ENCODE results near the gene C12orf75. TPM values are rescaled to one million over a fixed set of nuclear protein-coding genes. Genes with fewer than 3 reads are reported as not detected.
A peak's percentile ranks its signal among the peaks of the same experiment; 100 is the strongest.
"Not testable (repeated sequence)": the region's sequence is repeated elsewhere in the genome, so short reads cannot be mapped to it uniquely, and the experiment has no call there.

The C12orf75 gene
- polyA plus RNA-seq, 1 donor from 2014 or later: 38.5 TPM

DNA sequence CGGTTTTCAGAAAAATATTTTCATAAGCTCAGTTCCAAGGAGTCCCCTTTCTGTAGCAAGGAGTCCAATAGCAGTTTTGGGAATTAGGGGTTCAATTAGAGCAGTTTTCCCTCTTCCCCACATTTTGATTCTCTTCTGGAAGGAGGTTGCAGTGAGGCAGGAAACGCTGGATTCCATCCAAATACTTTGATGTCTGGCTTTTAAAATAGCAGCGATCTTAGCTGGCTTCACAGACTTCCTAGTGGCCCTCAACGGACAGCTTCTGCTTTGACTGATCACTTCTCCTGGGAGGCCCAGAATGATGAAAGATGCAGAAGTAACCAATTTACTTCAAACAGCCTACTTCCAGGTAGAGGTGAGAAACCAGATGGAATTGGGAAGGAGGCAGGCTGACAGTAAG, 63.1 kb downstream of the C12orf75 start:
- no peak overlapping the region for H3K27ac Mint-ChIP-seq
- H3K4me3 Mint-ChIP-seq: no peak overlapping the region
- H3K4me1 Mint-ChIP-seq: no peaks in the 10 kb centered on the region
- H3K27me3 Mint-ChIP-seq: peaks cover 3% of the 10 kb centered on the region
- H3K36me3 Mint-ChIP-seq: peaks cover 4% of the 10 kb centered on the region
- peaks cover 0 to 6% (median 4%) of the 10 kb centered on the region in 3 donors for H3K9me3 Mint-ChIP-seq

GRCh38 chr12:105396024-105396423, 65.5 kb downstream of the C12orf75 start:
- Mint-ChIP-seq H3K4me1 (no peaks in the 10 kb centered on the region), H3K27me3 (peaks cover 3% of the 10 kb centered on the region), H3K27ac (no peak overlapping the region), H3K36me3 (peaks cover 6% of the 10 kb centered on the region), H3K9me3 (peaks cover 0 to 9% (median 5%) of the 10 kb centered on the region in 3 donors), H3K4me3 (no peak overlapping the region)

DNA sequence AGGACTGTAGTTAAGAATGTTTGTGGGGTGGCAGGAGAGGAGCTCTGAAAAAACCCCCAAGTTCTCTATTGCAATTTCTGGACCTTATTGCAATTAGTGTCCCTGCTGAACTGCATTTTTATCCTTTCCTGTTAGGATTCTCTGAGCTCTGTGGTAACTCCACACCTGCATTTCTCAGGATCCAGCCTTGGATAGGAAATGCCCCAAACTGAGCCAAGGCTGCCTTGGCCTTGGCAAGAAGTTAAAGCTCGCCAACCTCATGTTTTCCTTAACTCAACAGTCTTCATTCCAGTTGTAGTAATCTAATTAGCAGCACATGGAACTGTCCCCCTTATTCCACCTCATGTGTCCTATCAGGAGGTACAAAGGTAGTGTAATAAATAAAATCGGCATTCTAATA, 66.5 kb downstream of the C12orf75 start:
- peaks cover 6% of the 10 kb centered on the region for H3K36me3 Mint-ChIP-seq
- H3K27ac Mint-ChIP-seq: no peak overlapping the region
- peaks cover 0 to 9% (median 5%) of the 10 kb centered on the region in 3 donors for H3K9me3 Mint-ChIP-seq
- H3K4me3 Mint-ChIP-seq: no peak overlapping the region
- no peaks in the 10 kb centered on the region for H3K4me1 Mint-ChIP-seq
- peaks cover 1% of the 10 kb centered on the region for H3K27me3 Mint-ChIP-seq

DNA sequence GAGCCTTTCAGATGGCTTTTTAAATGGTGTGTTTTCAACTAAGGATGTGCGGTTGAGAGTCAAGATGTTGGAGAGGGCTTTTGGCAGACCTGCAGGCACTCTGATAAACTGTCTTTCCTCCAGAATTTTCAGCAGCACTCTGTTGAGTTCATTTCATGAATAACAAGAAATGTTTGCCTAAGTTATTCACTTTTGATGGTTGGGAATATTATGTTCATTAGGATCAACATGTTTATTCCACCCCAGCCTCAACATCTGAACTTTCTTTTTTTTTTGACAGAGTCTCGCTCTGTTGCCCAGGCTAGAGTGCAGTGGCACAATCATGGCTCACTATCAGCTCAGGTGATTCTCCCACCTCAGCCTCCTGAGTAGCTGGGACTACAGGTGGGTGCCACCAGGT, 68.4 kb downstream of the C12orf75 start:
- peaks cover 6% of the 10 kb centered on the region for H3K36me3 Mint-ChIP-seq
- no peak overlapping the region for H3K27ac Mint-ChIP-seq
- peaks cover under 1 to 9% (median 5%) of the 10 kb centered on the region in 3 donors for H3K9me3 Mint-ChIP-seq
- no peak overlapping the region for H3K4me3 Mint-ChIP-seq
- H3K27me3 Mint-ChIP-seq: no peaks in the 10 kb centered on the region
- no peaks in the 10 kb centered on the region for H3K4me1 Mint-ChIP-seq

DNA sequence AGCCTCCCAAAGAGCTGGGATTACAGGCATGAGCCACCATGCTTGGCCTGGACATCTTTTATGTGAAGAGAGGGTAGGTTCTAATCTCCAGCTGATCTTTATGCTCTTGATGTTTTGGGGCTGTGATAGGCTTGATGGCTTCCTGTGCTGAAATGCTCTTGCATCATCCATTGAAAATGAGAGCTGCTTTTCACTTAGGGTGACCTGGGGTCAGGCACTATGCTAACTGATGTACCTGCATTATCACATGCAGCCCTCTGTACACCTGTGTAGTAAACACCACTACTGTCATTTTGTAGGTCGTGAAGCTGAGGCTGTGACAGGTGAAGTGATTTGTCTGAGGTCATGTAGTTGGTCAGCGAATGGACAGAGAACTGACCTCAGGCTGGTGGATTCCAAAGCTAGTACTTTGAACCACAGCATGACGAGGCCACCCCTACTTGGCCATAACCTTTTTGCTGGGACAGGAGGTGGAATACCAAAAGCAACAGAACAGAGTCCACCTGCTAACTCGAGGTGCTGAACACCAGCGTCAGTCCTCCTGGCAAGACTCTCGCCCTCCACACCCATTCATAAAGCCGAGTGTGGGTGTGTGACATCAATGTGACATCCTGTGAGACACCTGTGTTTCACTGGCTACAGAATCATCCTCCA, 69.1 kb downstream of the C12orf75 start:
- Mint-ChIP-seq H3K27me3 (no peaks in the 10 kb centered on the region), H3K4me3 (peak overlapping the region in 1 of 4 donors; percentile 33), H3K27ac (no peak overlapping the region), H3K4me1 (no peaks in the 10 kb centered on the region), H3K9me3 (peaks cover 5 to 9% (median 7%) of the 10 kb centered on the region in 3 donors), H3K36me3 (peaks cover 6% of the 10 kb centered on the region)

- no peaks in the 10 kb centered on the region for H3K4me1 Mint-ChIP-seq
- H3K4me3 Mint-ChIP-seq: no peak overlapping the region
- no peaks in the 10 kb centered on the region for H3K27me3 Mint-ChIP-seq
- H3K27ac Mint-ChIP-seq: no peak overlapping the region
- peaks cover 8% of the 10 kb centered on the region for H3K36me3 Mint-ChIP-seq
- peaks cover 5 to 13% (median 7%) of the 10 kb centered on the region in 3 donors for H3K9me3 Mint-ChIP-seq
These were observed 69.7 kb downstream of the C12orf75 start for GRCh38 chr12:105400227-105400626.

DNA sequence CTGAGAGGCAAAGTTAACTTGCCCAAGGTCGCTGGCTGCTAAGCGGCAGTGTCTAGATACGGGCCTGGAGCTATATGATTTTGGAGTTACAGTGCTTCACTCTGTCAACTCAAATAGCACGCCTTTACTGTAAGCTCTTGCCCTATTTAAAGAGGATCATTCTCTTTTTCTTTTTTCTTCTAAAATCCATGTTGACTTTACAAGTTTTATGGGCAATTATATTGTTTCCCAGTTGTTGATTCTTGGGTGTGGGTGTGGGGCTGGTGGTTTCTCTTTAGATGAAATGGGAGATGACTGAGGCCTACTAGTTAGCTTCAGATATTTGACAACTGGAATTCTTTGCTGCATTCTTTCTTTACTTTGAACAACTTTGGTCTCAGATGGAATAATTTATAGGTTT, 70.7 kb downstream of the C12orf75 start:
- no peaks in the 10 kb centered on the region for H3K4me1 Mint-ChIP-seq
- H3K36me3 Mint-ChIP-seq: peaks cover 10% of the 10 kb centered on the region
- no peaks in the 10 kb centered on the region for H3K27me3 Mint-ChIP-seq
- peaks cover 5 to 13% (median 7%) of the 10 kb centered on the region in 3 donors for H3K9me3 Mint-ChIP-seq
- H3K4me3 Mint-ChIP-seq: no peak overlapping the region
- no peak overlapping the region for H3K27ac Mint-ChIP-seq

- peaks cover 10% of the 10 kb centered on the region for H3K36me3 Mint-ChIP-seq
- peaks cover 5 to 13% (median 7%) of the 10 kb centered on the region in 3 donors for H3K9me3 Mint-ChIP-seq
- H3K4me3 Mint-ChIP-seq: no peak overlapping the region
- no peak overlapping the region for H3K27ac Mint-ChIP-seq
- H3K4me1 Mint-ChIP-seq: no peaks in the 10 kb centered on the region
- H3K27me3 Mint-ChIP-seq: no peaks in the 10 kb centered on the region
These were observed 71.9 kb downstream of the C12orf75 start for GRCh38 chr12:105402366-105402765.

GRCh38 chr12:105403095-105403494, 72.6 kb downstream of the C12orf75 start:
- Mint-ChIP-seq H3K4me1 (no peaks in the 10 kb centered on the region), H3K27me3 (no peaks in the 10 kb centered on the region), H3K36me3 (peaks cover 10% of the 10 kb centered on the region), H3K27ac (no peak overlapping the region), H3K9me3 (peaks cover 5 to 11% (median 7%) of the 10 kb centered on the region in 3 donors), H3K4me3 (no peak overlapping the region)

DNA sequence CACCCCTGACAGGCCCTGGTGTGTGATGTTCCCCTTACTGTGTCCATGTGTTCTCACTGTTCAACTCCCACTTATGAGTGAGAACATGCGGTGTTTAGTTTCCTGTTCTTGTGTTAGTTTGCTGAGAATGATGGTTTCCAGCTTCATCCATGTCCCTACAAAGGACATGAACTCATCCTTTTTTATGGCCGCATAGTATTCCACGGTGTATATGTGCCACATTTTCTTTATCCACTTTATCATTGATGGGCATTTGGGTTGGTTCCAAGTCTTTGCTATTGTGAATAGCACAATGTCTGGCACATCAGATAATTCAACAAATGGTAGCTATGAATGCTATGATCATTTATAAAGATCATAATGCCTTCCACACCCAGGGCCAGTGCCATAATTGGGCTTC, 73.6 kb downstream of the C12orf75 start:
- not testable (repeated sequence) for H3K4me1 Mint-ChIP-seq, H3K9me3 Mint-ChIP-seq, H3K36me3 Mint-ChIP-seq, H3K27me3 Mint-ChIP-seq, H3K4me3 Mint-ChIP-seq, H3K27ac Mint-ChIP-seq

DNA sequence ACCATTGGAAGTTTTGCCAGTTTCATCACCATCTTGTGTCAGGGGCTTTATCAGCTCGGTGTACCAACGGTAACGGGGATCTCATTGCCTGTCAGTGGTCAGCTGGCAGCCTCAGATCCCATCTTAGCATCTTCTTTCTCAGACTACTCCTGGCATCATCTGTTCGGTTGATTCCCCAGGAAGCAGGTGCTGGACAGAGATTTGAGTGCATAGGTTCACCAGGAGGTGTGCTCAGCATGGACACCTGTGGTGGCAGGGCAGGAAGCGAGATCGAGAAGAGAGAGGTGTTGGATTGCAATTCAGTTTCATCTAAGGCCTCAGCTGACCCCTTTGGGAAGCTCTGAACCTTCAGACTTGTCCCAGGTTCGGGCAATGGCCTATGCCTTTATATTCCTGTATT, 76.0 kb downstream of the C12orf75 start:
- Mint-ChIP-seq H3K4me1 (peaks cover 0 to 8% (median 0%) of the 10 kb centered on the region in 3 donors), H3K36me3 (peaks cover 4% of the 10 kb centered on the region), H3K9me3 (peaks cover 0 to 7% (median 4%) of the 10 kb centered on the region in 3 donors), H3K27me3 (peaks cover 13% of the 10 kb centered on the region), H3K4me3 (no peak overlapping the region), H3K27ac (no peak overlapping the region)

DNA sequence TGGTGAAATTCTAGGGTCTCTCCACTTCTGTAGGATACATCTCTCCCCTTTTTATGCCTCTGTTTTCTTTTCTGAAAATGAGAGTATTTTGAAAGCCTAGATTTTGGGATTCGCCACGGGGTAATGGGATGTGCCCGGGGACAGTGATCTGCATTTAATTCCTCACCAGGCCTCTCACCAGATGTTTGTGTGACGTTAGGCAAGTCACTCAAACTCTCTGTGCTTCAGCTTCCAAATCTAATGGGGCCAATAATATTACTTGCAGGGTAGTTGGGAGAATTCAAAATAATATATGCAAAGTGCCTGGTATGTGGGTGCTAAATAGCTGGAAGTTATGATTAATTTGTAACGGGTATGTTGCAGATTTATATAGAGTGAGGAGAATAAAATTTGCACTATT, 78.8 kb downstream of the C12orf75 start:
- peaks cover 0 to 8% (median 0%) of the 10 kb centered on the region in 3 donors for H3K4me1 Mint-ChIP-seq
- H3K27ac Mint-ChIP-seq: no peak overlapping the region
- peaks cover 0 to 4% (median 3%) of the 10 kb centered on the region in 3 donors for H3K9me3 Mint-ChIP-seq
- peaks cover 16% of the 10 kb centered on the region for H3K27me3 Mint-ChIP-seq
- H3K36me3 Mint-ChIP-seq: peaks cover 8% of the 10 kb centered on the region
- no peak overlapping the region for H3K4me3 Mint-ChIP-seq

- Mint-ChIP-seq H3K4me3 (no peak overlapping the region), H3K9me3 (peaks cover 0 to 2% (median 0%) of the 10 kb centered on the region in 3 donors)
These were observed 79.4 kb downstream of the C12orf75 start for GRCh38 chr12:105409801-105410471.

GRCh38 chr12:105413911-105414487, 83.5 kb downstream of the C12orf75 start:
- Mint-ChIP-seq H3K27me3 (peaks cover 28% of the 10 kb centered on the region), H3K9me3 (no peaks in the 10 kb centered on the region)

More at GRCh38 chr12:105409801-105410471, 79.4 kb downstream of the C12orf75 start:
- Mint-ChIP-seq H3K36me3 (peaks cover 7% of the 10 kb centered on the region), H3K27me3 (peaks cover 21% of the 10 kb centered on the region), H3K27ac (peak overlapping the region in 1 of 3 donors; percentile 47), H3K4me1 (peaks cover 0 to 8% (median 0%) of the 10 kb centered on the region in 3 donors)

DNA sequence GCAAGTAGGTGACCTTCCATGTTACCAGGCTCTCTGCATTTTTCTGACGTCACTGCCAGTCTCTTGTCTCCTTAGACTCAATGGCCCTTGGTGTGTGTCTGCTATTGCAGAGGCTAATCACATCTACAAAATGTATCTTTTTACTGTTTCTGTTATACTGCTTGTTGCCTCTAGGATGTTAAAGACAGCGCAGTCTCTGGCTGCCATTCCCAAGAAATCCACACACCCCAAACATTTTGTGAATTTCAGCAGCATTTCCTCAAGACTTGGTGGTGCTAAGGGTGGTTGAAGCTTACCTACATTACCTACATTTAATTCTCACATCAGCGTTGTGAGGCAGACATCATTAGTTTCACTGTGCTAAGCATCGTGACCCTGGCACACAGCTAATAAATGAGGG, 87.2 kb downstream of the C12orf75 start:
- Mint-ChIP-seq H3K36me3 (no peaks in the 10 kb centered on the region), H3K4me3 (no peak overlapping the region), H3K27me3 (peaks cover 17% of the 10 kb centered on the region), H3K27ac (no peak overlapping the region), H3K4me1 (peaks cover 0 to 3% (median 0%) of the 10 kb centered on the region in 3 donors), H3K9me3 (no peaks in the 10 kb centered on the region)

More at GRCh38 chr12:105413911-105414487, 83.5 kb downstream of the C12orf75 start:
- Mint-ChIP-seq H3K4me1 (peaks cover 0 to 8% (median 3%) of the 10 kb centered on the region in 3 donors), H3K36me3 (peaks cover 4% of the 10 kb centered on the region), H3K27ac (no peak overlapping the region), H3K4me3 (no peak overlapping the region)

Data from IgD-negative memory B cell (primary cell).